ENCODE data around the gene TCEAL1.

TCEAL1 gene, protein sequence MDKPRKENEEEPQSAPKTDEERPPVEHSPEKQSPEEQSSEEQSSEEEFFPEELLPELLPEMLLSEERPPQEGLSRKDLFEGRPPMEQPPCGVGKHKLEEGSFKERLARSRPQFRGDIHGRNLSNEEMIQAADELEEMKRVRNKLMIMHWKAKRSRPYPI

GRCh38 chrX:103628386-103629317 lies at the start of gene TCEAL1:
TSS of gene TCEAL1 (plus strand) at chrX:103628975. CDS start at chrX:103629917, 942 bp downstream.
- H3K27me3 ChIP-seq (ENCODE audit: control insufficient read depth, insufficient read depth, low read length): no peaks in the 10 kb centered on the region

DNA sequence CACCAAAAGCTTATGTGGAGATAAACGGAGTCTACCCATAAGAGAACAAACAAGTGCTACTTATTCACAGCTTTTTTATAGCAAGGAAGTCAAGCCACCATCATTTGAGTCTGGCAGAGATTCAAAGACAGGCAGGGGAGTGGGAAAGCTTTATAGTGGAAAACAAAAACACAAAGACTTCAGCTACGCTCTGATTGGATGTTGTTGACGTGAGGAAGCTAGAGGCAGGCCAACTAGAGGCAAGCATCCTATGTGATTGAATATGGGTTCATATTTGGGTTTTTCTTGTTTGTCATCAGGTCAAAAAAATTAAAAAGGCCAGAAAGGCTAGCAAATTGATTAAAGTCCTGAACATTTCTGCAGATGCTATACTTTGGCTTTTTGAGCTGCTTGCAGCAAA lies 44.2 kb upstream of the TCEAL1 start:
- no peaks in the 10 kb centered on the region for H3K27me3 ChIP-seq (ENCODE audit: control insufficient read depth, insufficient read depth, low read length)
- H3K4me3 ChIP-seq (ENCODE audit: low read depth, low read length): no peak overlapping the region
- peak overlapping the region; percentile 75 for H2AFZ ChIP-seq
- no peaks in the 10 kb centered on the region for H3K9me3 ChIP-seq (ENCODE audit: control insufficient read depth, low read length)
- no peaks in the 10 kb centered on the region for H3K79me2 ChIP-seq
- TF ChIP-seq CTCF (IDR thresholded peaks at IDR 0.05): no peak
- H3K4me2 ChIP-seq (ENCODE audit: low read length): no peak overlapping the region
- H3K4me1 ChIP-seq: peaks cover 3% of the 10 kb centered on the region
- H3K27ac ChIP-seq: no peak overlapping the region
- no peak overlapping the region for H3K9ac ChIP-seq
- no peaks in the 10 kb centered on the region for H3K36me3 ChIP-seq (ENCODE audit: control insufficient read depth, insufficient read depth, low read length)

More at GRCh38 chrX:103628386-103629317, at the start of gene TCEAL1:
- Histone ChIP-seq H3K9me3 (ENCODE audit: control insufficient read depth, low read length) (no peaks in the 10 kb centered on the region), H3K36me3 (ENCODE audit: control insufficient read depth, insufficient read depth, low read length) (no peaks in the 10 kb centered on the region), H3K9ac (peak within 1 kb of the TSS; percentile 17), H3K79me2 (no peaks in the 10 kb centered on the region), H3K4me1 (no peaks in the 10 kb centered on the region), H3K4me3 (ENCODE audit: low read depth, low read length) (peak within 1 kb of the TSS; percentile 70), H3K27ac (peak within 1 kb of the TSS; percentile 96), H2AFZ (peak within 1 kb of the TSS; percentile 93), H3K4me2 (ENCODE audit: low read length) (peak within 1 kb of the TSS; percentile 73)
- no peak for TF ChIP-seq CTCF (IDR thresholded peaks at IDR 0.05)

- no peaks in the 10 kb centered on the region for H3K79me2 ChIP-seq
- no peaks in the 10 kb centered on the region for H3K9me3 ChIP-seq (ENCODE audit: control insufficient read depth, low read length)
- H3K9ac ChIP-seq: peak within 1 kb of the TSS; percentile 61
- H3K4me2 ChIP-seq (ENCODE audit: low read length): peak within 1 kb of the TSS; percentile 68
- no peaks in the 10 kb centered on the region for H3K36me3 ChIP-seq (ENCODE audit: control insufficient read depth, insufficient read depth, low read length)
- peak within 1 kb of the TSS; percentile 75 for H2AFZ ChIP-seq
- peak within 1 kb of the TSS; percentile 78 for H3K4me3 ChIP-seq (ENCODE audit: low read depth, low read length)
- H3K4me1 ChIP-seq: peaks cover 3% of the 10 kb centered on the region
- peak within 1 kb of the TSS; percentile 92 for H3K27ac ChIP-seq
- TF ChIP-seq CTCF (IDR thresholded peaks at IDR 0.05): no peak
- no peaks in the 10 kb centered on the region for H3K27me3 ChIP-seq (ENCODE audit: control insufficient read depth, insufficient read depth, low read length)
These were observed 43.1 kb upstream of the TCEAL1 start, which contains the start of gene TCEAL4 for GRCh38 chrX:103585411-103586313. TSS of gene TCEAL4 (plus strand) at chrX:103585515. CDS start at chrX:103586676, 1,161 bp downstream.

- H3K4me1 ChIP-seq: peaks cover 3% of the 10 kb centered on the region
- H3K4me2 ChIP-seq (ENCODE audit: low read length): peak overlapping the region; percentile 68
- TF ChIP-seq CTCF (IDR thresholded peaks at IDR 0.05): no peak
- H2AFZ ChIP-seq: peak overlapping the region; percentile 75
- H3K27me3 ChIP-seq (ENCODE audit: control insufficient read depth, insufficient read depth, low read length): no peaks in the 10 kb centered on the region
- no peaks in the 10 kb centered on the region for H3K9me3 ChIP-seq (ENCODE audit: control insufficient read depth, low read length)
- peak overlapping the region; percentile 92 for H3K27ac ChIP-seq
- no peaks in the 10 kb centered on the region for H3K36me3 ChIP-seq (ENCODE audit: control insufficient read depth, insufficient read depth, low read length)
- peak overlapping the region; percentile 78 for H3K4me3 ChIP-seq (ENCODE audit: low read depth, low read length)
- H3K79me2 ChIP-seq: no peaks in the 10 kb centered on the region
- H3K9ac ChIP-seq: peak overlapping the region; percentile 61
These were observed 42.5 kb upstream of the TCEAL1 start for GRCh38 chrX:103586314-103586646.
